NCI-H128 (cell line): ENCODE results near the gene FAF2.
"Not testable (repeated sequence)": the region's sequence is repeated elsewhere in the genome, so short reads cannot be mapped to it uniquely, and the experiment has no call there.

Experiments
- DNase-seq: peaks from one replicate; lab custom pipeline; 2025; ENCODE audit not compliant: unreplicated experiment; lab: John Stamatoyannopoulos, UW

FAF2 gene

DNA sequence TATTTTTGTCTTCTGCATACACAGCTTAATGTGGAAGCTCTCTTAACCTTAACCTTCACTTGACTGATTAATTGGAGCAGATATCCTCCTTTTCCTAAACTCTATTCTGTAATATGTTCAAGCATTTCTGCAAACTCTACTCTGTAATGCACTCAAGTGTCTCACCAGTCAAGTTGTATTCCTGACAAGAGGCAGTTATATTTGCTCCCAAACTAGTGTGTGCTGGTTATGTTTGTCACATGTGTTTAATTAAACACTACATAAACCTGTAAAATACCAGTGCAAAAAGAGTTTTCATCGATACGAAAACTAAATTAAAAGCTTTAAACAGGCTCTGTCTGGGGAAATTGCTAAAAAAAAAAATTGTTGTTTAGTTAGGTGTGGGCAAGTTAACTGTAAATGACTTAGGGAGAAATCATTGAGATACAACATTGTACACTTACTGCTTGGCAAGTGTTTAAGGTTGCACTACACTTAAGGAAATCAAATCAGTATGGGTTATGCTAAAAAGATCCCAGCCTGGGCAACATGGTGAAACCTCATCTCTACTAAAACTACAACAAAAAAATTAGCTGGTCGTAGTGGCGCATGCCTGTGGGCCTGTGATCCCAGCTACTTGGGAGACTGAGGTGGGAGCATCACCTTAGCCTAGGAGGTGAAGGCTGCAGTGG is 6.7 kb downstream of the FAF2 start:
- DNase-seq = no peak

- DNase-seq = no peak
Observed at GRCh38 chr5:176458904-176459561, 10.8 kb downstream of the FAF2 start.

GRCh38 chr5:176461349-176461748 is 13.2 kb downstream of the FAF2 start:
- no peak for DNase-seq

DNA sequence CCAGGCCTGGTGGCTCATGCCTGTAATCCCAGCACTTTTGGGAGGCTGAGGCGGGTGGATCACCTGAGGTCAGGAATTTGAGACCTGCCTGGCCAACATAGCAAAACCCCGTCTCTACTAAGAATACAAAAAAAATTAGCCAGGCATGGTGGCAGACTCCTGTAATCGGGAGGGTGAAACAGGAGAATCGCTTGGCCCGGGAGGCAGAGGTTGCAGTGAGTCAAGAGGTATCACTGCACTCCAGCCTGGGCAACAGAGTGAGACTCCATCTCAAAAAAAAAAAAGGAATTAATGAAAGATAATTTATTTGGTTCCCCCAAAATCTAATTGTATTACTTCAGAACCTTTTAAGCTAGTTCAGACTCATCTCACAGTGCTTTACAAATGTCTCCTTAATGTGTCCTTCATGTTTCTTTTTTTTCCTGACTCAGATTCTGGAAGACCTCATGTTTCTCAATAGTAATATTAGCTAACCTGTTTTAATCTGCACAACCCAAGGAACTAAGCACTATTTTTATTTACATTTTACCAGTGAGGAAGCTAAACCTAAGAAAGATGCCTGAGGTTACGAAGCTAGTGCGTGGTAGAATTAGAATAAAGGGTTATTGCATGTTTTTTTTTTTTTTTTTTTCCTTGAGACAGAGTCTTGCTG is 15.1 kb downstream of the FAF2 start:
- no peak for DNase-seq

GRCh38 chr5:176466245-176466871 is 18.2 kb downstream of the FAF2 start:
- DNase-seq = no peak

DNA sequence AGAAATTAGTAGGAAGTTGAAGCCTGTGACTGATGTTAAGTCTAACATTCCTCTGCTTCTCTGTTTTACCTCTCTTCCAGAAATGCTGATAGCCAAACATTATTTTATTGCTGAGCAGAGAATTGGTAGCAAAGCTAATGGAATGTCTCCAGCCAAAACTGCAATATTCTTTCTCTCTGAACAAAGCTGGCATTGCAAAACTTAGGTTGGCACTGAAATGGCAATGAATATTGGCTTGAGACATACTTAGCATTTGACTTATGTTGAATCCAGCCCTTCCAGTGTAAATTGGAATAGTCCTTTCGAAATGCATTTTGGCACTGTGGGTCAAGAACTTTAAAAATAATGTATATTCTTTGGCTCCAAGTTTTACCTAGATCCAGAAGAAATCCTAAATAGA is 21.1 kb downstream of the FAF2 start:
- DNase-seq = no peak

DNA sequence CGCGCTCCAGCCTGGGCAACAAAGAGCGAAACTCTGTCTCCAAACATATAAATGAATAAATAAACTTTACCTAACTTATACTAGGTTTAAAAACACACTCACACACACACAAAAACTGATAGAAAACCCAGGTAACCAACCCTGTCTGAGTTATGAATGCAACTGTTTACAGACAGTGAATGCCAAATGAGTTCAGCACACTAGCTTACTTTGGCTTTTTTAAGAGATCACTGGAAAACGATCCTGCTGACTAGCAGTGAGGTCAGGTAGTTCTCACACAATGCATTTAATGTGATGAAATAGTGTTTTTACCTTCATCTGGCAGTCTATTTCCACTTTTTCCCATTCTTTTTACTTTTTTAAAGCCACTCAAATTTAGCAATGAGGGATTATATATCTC is 22.4 kb downstream of the FAF2 start:
- DNase-seq = no peak

DNA sequence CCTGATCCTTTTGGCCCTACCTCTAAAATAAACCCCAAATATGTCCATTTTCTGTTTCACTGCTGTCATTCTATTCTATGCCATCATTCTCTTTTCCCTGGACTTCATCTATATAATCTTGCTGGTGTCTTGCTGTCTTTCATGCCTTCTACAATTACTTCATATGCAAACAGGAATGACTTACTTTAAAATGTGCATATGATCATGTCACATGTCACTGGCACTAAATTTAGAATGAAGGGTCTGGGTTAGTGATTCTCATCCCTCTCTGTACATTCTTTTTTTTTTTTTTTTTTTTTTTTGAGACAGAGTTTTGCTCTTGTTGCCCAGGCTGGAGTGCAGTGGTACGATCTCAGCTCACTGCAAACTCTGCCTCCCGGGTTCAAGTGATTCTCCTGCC is 22.9 kb downstream of the FAF2 start:
- no peak for DNase-seq

- DNase-seq = no peak
Observed at GRCh38 chr5:176473335-176474006, 25.3 kb downstream of the FAF2 start.

GRCh38 chr5:176474476-176474875 is 26.3 kb downstream of the FAF2 start:
- DNase-seq = no peak

DNA sequence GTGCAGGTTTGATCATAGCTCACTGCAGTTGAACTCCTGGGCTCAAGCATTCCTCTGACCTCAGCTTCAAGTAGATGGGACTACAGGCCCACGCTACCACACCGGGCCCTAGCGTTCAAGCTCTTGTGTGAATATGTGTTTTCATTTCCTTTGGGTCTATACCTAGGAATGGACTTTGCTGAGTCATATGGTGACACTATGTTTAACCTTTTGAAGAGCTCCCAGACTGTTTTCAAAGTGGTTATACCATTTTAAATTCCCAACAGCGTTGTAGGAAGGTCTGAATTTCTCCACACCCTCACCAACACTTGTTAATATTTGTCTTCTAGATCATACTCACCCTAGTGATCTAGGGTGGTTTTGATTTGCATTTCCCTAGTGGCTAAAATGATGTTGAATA is 33.5 kb downstream of the FAF2 start:
- no peak for DNase-seq

GRCh38 chr5:176485176-176485575 is 37.0 kb downstream of the FAF2 start:
- no peak for DNase-seq

GRCh38 chr5:176486189-176486757 is 38.1 kb downstream of the FAF2 start:
- DNase-seq = no peak

DNA sequence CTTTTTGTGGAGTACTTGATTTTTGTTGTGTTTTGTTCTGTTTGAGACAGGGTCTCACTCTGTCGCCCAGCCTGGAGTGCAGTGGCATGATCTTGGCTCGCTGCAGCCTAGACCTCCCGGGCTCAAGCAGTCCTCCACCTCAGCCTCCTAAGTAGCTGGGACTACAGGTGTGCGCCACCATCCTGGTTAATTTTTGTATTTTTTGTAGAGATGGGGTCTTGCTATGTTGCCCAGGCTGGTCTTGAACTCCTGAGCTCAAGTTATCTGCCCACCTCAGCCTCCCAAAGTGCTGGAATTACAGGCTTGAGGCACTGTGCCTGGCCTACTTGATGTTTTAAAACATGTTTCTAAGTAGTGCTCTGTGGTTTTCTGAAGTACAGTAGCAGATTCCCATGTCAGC is 39.0 kb downstream of the FAF2 start:
- not testable (repeated sequence) for DNase-seq

DNA sequence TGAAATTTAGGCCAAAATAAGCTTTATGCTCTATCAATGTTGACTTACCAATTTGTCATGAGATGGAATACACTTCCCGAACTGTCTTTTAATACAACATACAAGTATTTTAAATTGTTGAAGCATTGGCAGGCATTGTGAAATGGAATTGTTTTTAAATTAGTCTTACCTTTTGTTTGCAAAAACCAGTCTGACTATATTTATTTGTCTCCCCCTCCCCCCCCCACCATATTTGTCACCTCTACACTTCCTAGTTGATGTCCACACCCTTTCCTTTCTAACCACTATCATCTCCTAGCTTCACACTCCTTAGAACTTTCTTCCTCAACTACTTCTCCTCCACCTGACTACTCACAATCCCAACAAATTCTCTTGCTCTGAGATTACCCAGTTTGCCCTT is 40.9 kb downstream of the FAF2 start:
- no peak for DNase-seq

GRCh38 chr5:176490301-176490700 is 42.1 kb downstream of the FAF2 start:
- DNase-seq = no peak

- DNase-seq = no peak
Observed at GRCh38 chr5:176491101-176491502, 42.9 kb downstream of the FAF2 start.

DNA sequence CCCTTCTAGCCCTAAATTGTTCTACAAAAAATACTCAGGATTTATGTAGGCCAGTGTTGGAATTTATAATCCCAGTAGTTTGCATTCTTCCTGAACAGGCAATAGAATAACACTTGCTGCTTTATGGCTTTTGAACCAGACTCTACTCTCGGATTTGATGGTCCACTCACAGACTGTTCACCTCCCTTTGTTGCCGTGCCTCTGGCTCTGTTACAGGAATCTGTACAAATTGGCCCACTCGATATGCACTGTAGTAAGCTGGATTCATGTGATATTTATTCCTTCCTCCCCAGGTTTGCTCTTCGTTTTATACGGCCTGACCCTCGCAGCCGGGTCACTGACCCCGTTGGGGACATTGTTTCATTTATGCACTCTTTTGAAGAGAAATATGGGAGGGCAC is 43.7 kb downstream of the FAF2 start:
- no peak for DNase-seq

DNA sequence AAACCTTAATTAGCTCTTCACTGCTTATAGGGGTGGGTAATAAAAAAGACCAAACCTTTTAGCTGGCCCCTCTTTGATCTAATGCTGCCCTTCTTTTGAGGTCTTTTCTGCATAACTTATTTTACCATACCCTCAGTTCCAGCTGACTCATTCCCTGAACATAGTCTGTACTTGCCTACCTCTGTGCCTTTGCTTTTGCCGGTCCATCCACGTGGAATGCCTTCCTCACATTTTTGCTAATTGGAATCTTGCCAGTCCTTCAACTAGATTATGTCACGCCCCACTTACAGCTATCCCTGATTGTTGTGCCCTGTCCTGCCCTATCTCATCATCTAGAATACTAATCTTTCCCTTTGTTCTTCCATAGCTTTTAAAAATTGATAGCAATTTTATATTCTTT is 44.2 kb downstream of the FAF2 start:
- no peak for DNase-seq

DNA sequence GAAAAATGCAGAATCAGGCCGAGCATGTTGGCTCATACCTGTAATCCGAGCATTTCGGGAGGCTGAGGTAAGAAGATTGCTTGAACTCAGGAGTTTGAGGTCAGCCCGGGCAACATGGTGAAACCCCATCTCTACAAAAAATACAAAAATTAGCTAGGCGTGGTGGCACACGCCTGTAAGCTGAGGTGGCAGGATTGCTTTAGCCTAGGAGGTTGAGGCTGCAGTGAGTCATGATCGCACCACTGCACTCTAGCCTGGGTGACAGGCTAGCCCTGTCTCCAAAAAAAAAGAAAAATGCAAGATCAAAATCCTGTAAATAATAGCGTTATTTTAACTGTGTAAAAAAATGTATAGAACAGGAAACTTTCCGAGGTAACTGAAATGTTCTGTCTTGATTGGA is 49.7 kb downstream of the FAF2 start:
- DNase-seq = no peak

DNA sequence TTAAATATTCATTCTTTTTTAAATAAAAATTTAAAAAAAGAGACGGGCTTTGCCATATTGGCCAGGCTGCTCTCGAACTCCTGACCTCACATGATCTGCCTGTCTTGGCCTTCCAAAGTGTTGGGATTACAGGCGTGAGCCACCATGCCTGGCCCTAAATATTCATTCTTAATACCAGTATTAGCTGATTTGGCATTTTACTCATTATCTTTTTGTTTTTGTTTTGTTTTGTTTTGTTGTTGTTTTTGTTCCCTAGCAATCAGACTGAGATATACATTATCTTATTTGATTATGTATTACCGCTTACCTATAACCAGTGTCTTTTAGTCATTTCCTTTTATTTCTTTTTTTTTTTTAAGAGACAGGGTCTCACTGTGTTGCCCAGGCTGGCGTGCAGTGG is 51.1 kb downstream of the FAF2 start:
- DNase-seq = no peak
